ENCODE measurements around the gene NDUFA8.

The NDUFA8 gene

GRCh38 chr9:122159026-122159924, at the start of gene NDUFA8, which contains the start of gene MORN5:
TSS of gene NDUFA8 (minus strand) at chr9:122159779. CDS start at chr9:122159677, 102 bp downstream.
TSS of gene MORN5 (plus strand) at chr9:122159908. CDS start at chr9:122159973, 65 bp downstream.
- DNase-seq, result peak; percentile 96

GRCh38 chr9:122207096-122207495, 47.5 kb upstream of the NDUFA8 start:
- DNase-seq, result no peak

DNA sequence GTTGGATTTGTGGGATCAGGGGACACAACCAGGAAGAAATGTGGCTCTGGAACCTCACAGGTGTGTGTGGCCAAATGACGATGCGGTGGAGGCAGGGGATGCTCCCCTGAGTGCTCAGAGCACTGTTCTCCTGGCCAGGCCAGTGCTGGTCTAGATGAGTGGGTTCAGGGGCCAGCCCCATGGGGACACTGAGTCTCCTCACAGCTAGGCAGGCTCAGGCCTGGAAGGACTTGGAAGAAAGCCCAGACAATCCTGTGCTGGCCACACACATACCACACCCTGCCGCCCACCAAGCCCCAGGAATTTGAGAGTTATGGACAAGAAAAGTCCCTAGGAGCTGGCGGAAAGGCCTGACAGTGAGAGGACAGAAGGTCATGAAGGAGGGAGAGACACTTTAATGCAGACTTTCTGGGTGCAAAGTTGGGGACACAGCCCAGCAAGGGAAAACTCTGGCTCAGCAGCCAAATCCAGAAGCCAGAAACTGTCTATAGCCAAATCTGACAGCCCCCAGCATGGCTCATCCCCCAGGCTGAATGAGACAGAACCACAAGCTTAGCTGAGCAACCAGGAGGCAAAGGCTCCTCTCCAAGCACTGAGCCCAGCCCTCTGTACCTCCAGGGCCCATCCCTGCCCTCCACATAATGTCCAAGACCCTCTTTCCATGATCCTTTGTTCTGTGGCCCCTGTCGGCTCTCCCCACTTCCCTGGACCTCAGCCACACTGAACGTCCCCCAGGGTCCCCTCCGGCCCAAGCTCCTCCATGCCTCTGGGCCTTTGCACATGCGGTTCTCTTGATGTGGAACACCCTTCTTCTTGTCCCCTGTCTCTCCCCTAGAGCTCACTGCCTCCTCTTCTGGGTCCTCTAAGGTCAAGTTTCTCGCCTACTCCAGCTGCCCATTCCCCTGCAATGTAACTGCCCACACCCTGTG, 46.8 kb upstream of the NDUFA8 start:
- no peak for DNase-seq

DNA sequence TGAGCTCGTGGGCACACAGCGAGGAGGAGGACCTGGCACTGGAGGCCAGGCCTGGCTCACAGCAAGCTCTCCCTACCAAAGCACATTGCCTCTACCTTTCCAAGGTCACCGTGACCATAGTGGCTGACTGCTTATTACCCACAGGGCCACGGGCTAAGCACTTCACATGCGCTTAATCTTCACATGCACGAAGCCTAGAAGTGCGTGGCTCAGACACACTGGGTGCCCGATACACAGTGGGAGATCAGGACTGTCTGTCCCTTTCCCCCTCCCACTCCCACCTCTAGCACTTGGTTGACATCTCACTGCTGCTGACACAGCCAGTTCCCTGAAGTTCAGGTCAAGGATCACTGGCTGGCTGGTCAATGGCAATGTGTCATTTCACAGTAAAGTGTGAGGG, 45.6 kb upstream of the NDUFA8 start:
- DNase-seq, result no peak

DNA sequence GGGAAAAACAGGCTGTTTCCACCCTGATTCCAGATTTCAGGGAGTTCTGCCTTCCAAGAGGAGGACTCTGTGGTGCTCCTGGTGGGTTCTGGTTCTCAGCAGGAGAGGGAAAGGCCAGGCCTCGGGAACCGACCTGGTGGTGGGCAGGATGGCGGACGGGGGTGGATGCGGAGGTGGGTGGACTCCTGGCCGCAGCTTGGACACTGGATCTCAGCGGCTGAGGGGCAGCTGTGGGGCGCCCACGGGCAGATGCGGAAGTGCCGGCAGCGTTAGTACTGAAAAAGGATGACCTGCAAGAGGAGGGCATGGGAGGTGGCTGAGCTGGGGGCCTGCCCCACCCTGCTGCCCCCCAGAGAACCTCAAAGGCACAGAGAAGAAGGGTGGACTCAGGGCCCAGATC, 44.9 kb upstream of the NDUFA8 start:
- no peak for DNase-seq

GRCh38 chr9:122204055-122204454, 44.5 kb upstream of the NDUFA8 start:
- no peak for DNase-seq

GRCh38 chr9:122202111-122202510, 42.5 kb upstream of the NDUFA8 start:
- DNase-seq, result no peak

DNA sequence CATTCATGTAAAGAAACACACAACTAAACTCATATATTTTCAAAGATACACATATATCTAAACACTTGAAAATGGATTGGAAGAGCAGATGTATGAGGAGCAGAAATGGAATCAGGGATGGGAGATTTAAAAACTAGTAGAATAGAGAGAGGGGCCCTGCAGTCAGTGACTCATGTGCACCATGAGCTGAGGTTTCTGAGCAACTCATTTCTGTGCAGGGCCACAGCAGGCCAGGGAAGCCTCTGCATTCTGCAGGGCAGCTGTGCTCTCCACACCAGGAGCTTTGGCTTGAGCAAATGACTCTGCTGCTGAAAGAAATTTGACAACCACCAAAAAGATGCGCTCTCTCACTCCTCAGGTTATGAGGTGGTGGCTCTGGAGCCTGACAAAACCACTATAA, 42.1 kb upstream of the NDUFA8 start:
- DNase-seq, result no peak

GRCh38 chr9:122200960-122201595, 41.5 kb upstream of the NDUFA8 start:
- DNase-seq, result no peak

GRCh38 chr9:122197882-122198281, 38.3 kb upstream of the NDUFA8 start:
- DNase-seq, result no peak

DNA sequence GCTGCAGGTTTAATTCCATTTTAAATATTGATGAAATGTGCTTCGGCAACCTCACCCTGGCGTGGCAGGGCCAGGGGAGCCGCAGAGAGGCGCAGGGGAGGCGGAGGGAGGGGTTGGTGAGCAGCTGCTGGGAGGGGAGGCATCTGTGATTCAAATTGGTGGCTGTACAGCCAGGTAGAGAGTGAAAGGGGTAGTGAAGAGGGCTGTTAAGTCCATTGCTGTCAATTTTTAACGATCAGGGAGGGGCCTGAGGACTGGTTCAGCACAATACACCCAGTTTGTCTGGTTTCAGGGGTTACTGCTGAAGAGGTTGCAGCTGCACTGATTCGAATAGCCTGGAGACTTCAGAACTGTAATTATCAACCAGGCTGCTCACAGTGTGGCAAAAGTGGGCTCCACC, 37.8 kb upstream of the NDUFA8 start:
- DNase-seq, result no peak

DNA sequence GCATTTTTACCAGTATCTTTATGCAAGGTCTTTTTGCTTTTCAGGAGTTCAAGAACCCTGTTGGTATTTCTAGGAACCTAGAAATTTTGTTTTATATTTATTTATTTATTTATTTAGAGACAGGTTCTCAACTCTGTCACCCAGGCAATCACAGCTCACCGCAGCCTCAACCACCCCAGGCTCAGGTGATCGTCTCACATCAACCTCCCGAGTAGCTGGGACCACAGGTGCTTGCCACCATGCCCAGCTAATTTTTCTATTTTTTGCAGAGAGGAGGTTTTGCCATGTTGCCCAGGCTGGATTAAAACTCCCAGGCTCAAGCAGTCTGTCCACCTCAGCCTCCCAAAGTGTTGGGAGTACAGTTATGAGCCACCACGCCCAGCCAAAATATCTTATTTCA, 36.3 kb upstream of the NDUFA8 start:
- DNase-seq, result no peak

DNA sequence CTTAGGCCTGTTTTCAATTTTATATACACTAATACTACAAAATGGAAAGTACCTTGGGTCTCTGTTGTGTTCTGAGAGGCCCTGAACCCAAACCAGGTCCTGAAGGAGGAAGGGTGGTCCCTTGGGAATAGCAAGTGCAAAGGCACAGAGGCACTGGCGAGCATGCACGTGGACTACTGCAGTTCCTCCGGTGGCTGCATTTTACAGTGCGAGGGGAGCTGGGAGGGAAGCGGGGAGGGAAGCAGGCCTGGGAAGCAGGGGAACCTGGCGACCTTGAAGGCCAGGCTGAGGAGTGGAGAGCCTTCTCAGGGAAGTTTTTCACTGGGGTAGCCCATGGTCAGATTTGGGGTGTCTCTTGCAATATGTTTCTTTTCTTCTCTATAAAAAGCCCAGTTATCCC, 34.1 kb upstream of the NDUFA8 start:
- no peak for DNase-seq

DNA sequence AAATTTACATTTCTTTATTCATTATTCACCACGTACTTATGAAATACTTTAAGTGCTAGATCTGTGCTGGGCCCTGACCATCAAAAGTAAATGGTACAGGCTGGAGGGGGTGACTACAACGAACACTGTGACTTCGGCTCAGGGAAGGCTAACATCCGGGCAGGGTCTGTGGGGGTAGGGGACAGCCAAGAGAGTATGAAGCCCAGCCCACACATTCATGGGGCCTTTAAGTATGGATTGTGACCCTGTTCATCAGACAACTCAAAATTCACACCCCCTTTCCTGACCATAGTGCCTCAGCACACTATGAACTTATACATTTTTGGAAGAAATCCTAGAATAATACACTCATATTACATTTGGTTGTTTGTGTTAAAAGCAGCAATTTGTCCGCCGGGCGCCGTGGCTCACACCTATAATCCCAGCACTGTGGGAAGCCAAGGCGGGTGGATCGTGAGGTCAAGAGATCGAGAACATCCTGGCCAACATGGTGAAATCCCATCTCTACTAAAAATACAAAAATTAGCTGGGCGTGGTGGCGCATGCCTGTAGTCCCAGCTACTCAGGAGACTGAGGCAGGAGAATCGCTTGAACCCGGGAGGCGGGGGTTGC, 33.4 kb upstream of the NDUFA8 start:
- no peak for DNase-seq

GRCh38 chr9:122192261-122192875, 32.8 kb upstream of the NDUFA8 start:
- DNase-seq, result no peak

DNA sequence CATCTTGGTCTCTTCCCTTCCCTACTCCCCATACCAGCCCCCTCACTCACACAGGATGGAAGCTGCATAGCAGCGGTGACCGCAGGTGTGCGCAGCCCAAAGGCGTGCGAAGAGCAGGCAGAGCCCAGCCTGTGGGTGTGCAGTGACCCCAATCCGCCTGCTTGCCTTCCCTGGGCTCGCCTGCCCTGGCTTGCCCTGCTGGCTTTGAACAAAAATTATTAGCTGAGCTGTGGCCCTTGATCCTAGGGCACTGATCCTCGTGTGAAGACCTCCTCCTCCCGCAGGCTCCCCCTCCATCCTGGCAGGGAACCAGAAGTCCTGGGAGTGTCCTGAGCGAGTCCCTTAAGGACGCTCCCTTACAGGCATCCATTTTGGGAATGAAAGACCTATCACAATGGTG, 32.0 kb upstream of the NDUFA8 start:
- DNase-seq, result no peak

- no peak for DNase-seq
Measured at GRCh38 chr9:122190597-122191381, 31.2 kb upstream of the NDUFA8 start.

- DNase-seq, result no peak
Measured at GRCh38 chr9:122188369-122188768, 28.8 kb upstream of the NDUFA8 start.

GRCh38 chr9:122186777-122187470, 27.3 kb upstream of the NDUFA8 start:
- DNase-seq, result no peak

DNA sequence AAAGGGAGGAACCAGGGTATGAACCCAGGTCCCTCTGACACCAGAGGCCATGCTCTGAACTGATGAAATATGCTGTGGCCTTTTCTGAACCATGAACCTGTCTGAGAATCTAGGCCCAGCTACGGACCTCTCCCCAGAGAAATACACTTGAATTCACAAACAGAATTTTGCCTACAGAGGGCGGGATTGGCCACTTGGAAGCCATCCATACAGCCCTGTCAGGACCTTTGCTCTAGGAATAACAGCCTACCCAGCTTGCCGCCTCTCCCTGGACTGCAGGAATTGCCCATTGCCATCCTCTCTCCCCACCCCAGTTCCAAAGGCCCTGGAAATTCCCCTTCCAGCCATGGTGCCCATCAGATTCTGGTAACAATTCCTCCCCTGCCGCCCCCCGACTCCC, 26.7 kb upstream of the NDUFA8 start:
- DNase-seq, result no peak

DNA sequence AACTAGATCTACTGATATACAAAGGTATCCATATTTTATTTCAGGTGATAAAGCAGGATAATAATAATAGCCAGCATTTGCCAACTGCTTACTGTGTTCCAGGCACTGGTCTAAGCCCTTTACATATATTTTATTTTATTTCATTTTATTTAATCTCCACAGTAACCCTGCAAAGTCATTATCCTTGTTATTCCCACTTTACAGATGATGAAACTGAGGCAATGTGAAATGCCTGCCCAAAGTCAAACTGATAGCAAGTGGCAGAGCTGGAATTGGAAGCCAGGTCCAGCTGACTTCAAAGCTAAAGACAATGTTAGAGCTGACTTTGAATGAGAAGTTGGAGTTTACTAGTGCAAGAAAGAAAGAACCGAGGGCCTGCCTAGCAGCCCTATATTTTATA, 25.0 kb upstream of the NDUFA8 start:
- DNase-seq, result no peak

Measured in activated naive CD4-positive, alpha-beta T cell treated with anti-CD3 and anti-CD28 coated beads, Interleukin-2, amount 50 U/mL, for 16 hours (primary cell).